OCI-LY7 (cell line): ENCODE results near the gene INTS1.

Experiments
- CTCF ChIP-seq: fragments of 200-600 bp; sonication (generic); conservative IDR thresholded peaks from 2 replicates; pipeline ENCODE4 v1.5.1; 2014; ENCODE audit warnings: mild to moderate bottlenecking, antibody characterized with exemption, low read length, moderate library complexity, mixed read lengths
- EZH2phosphoT487 ChIP-seq: fragments of 200-600 bp; sonication (generic); IDR thresholded peaks from 2 replicates; pipeline ENCODE4 v1.6.1; 2018; ENCODE audit warnings: low read depth, borderline replicate concordance, mild to moderate bottlenecking, mixed run types, antibody characterized with exemption, low read length, moderate library complexity, mixed read lengths

GRCh38 chr7:1539882-1540775 lies 35.9 kb upstream of the INTS1 start:
- TF ChIP-seq CTCF: no peak
- no peak for TF ChIP-seq EZH2phosphoT487
